ENCODE measurements around the gene CCDC183.
A peak's percentile ranks its signal among the peaks of the same experiment; 100 is the strongest.

Gene CCDC183

GRCh38 chr9:136807281-136808074 lies 11.3 kb downstream of the CCDC183 start, which contains the start of gene RABL6:
Gene RABL6, plus strand, starts transcription at chr9:136807948. Its CDS starts 249 bp downstream, at chr9:136808197.
- Histone ChIP-seq H3K27ac (ENCODE audit: insufficient read depth, low read length, poor library complexity, severe bottlenecking) (peak within 1 kb of the TSS; percentile 89), H3K4me3 (ENCODE audit: insufficient read depth, low read depth, low read length, poor library complexity, severe bottlenecking) (peak within 1 kb of the TSS; percentile 80), H3K4me1 (ENCODE audit: control insufficient read depth, insufficient read depth, low read length, poor library complexity, severe bottlenecking) (peaks cover 21% of the 10 kb centered on the region), H3K27me3 (replicated peaks; ENCODE audit: control insufficient read depth, insufficient read depth, low read length, poor library complexity, severe bottlenecking) (no peaks in the 10 kb centered on the region), H3K36me3 (ENCODE audit: control insufficient read depth, insufficient read depth, low read length) (no peaks in the 10 kb centered on the region), H3K9me3 (ENCODE audit: control insufficient read depth, low read length) (no peaks in the 10 kb centered on the region)
- DNase-seq: peak; percentile 71 to 75 (median 74)

GRCh38 chr9:136808075-136808805 lies 12.1 kb downstream of the CCDC183 start:
- DNase-seq: peak in 2 of 3 donors; percentile 21 to 26
- Histone ChIP-seq H3K9me3 (ENCODE audit: control insufficient read depth, low read length) (no peaks in the 10 kb centered on the region), H3K36me3 (ENCODE audit: control insufficient read depth, insufficient read depth, low read length) (no peaks in the 10 kb centered on the region), H3K4me3 (ENCODE audit: insufficient read depth, low read depth, low read length, poor library complexity, severe bottlenecking) (peak overlapping the region; percentile 76), H3K27me3 (replicated peaks; ENCODE audit: control insufficient read depth, insufficient read depth, low read length, poor library complexity, severe bottlenecking) (no peaks in the 10 kb centered on the region), H3K4me1 (ENCODE audit: control insufficient read depth, insufficient read depth, low read length, poor library complexity, severe bottlenecking) (peaks cover 21% of the 10 kb centered on the region), H3K27ac (ENCODE audit: insufficient read depth, low read length, poor library complexity, severe bottlenecking) (peak overlapping the region; percentile 51)

- peak overlapping the region; percentile 76 for H3K4me3 ChIP-seq (ENCODE audit: insufficient read depth, low read depth, low read length, poor library complexity, severe bottlenecking)
- no peaks in the 10 kb centered on the region for H3K9me3 ChIP-seq (ENCODE audit: control insufficient read depth, low read length)
- no peaks in the 10 kb centered on the region for H3K27me3 ChIP-seq (replicated peaks; ENCODE audit: control insufficient read depth, insufficient read depth, low read length, poor library complexity, severe bottlenecking)
- no peak for DNase-seq
- peaks cover 21% of the 10 kb centered on the region for H3K4me1 ChIP-seq (ENCODE audit: control insufficient read depth, insufficient read depth, low read length, poor library complexity, severe bottlenecking)
- no peak overlapping the region for H3K27ac ChIP-seq (ENCODE audit: insufficient read depth, low read length, poor library complexity, severe bottlenecking)
- H3K36me3 ChIP-seq (ENCODE audit: control insufficient read depth, insufficient read depth, low read length): no peaks in the 10 kb centered on the region
Measured at GRCh38 chr9:136808806-136809158, 12.6 kb downstream of the CCDC183 start.

GRCh38 chr9:136814725-136815421 lies 18.7 kb downstream of the CCDC183 start:
- H3K4me3 ChIP-seq (ENCODE audit: insufficient read depth, low read depth, low read length, poor library complexity, severe bottlenecking): no peak overlapping the region
- DNase-seq: no peak
- H3K36me3 ChIP-seq (ENCODE audit: control insufficient read depth, insufficient read depth, low read length): no peaks in the 10 kb centered on the region
- no peak overlapping the region for H3K27ac ChIP-seq (ENCODE audit: insufficient read depth, low read length, poor library complexity, severe bottlenecking)
- no peaks in the 10 kb centered on the region for H3K27me3 ChIP-seq (replicated peaks; ENCODE audit: control insufficient read depth, insufficient read depth, low read length, poor library complexity, severe bottlenecking)
- no peaks in the 10 kb centered on the region for H3K9me3 ChIP-seq (ENCODE audit: control insufficient read depth, low read length)
- H3K4me1 ChIP-seq (ENCODE audit: control insufficient read depth, insufficient read depth, low read length, poor library complexity, severe bottlenecking): peaks cover under 1% of the 10 kb centered on the region

- no peak overlapping the region for H3K27ac ChIP-seq (ENCODE audit: insufficient read depth, low read length, poor library complexity, severe bottlenecking)
- no peaks in the 10 kb centered on the region for H3K9me3 ChIP-seq (ENCODE audit: control insufficient read depth, low read length)
- H3K4me1 ChIP-seq (ENCODE audit: control insufficient read depth, insufficient read depth, low read length, poor library complexity, severe bottlenecking): no peaks in the 10 kb centered on the region
- no peaks in the 10 kb centered on the region for H3K27me3 ChIP-seq (replicated peaks; ENCODE audit: control insufficient read depth, insufficient read depth, low read length, poor library complexity, severe bottlenecking)
- DNase-seq: no peak
- H3K36me3 ChIP-seq (ENCODE audit: control insufficient read depth, insufficient read depth, low read length): no peaks in the 10 kb centered on the region
- H3K4me3 ChIP-seq (ENCODE audit: insufficient read depth, low read depth, low read length, poor library complexity, severe bottlenecking): no peak overlapping the region
Measured at GRCh38 chr9:136815422-136815782, 19.3 kb downstream of the CCDC183 start.

- H3K4me1 ChIP-seq (ENCODE audit: control insufficient read depth, insufficient read depth, low read length, poor library complexity, severe bottlenecking): no peaks in the 10 kb centered on the region
- no peak for DNase-seq
- H3K27ac ChIP-seq (ENCODE audit: insufficient read depth, low read length, poor library complexity, severe bottlenecking): no peak overlapping the region
- H3K27me3 ChIP-seq (replicated peaks; ENCODE audit: control insufficient read depth, insufficient read depth, low read length, poor library complexity, severe bottlenecking): no peaks in the 10 kb centered on the region
- no peaks in the 10 kb centered on the region for H3K9me3 ChIP-seq (ENCODE audit: control insufficient read depth, low read length)
- peaks cover 22% of the 10 kb centered on the region for H3K36me3 ChIP-seq (ENCODE audit: control insufficient read depth, insufficient read depth, low read length)
- no peak overlapping the region for H3K4me3 ChIP-seq (ENCODE audit: insufficient read depth, low read depth, low read length, poor library complexity, severe bottlenecking)
Measured at GRCh38 chr9:136820971-136821825, 25.1 kb downstream of the CCDC183 start.

GRCh38 chr9:136821826-136822544 lies 25.8 kb downstream of the CCDC183 start:
- no peak overlapping the region for H3K4me3 ChIP-seq (ENCODE audit: insufficient read depth, low read depth, low read length, poor library complexity, severe bottlenecking)
- no peaks in the 10 kb centered on the region for H3K27me3 ChIP-seq (replicated peaks; ENCODE audit: control insufficient read depth, insufficient read depth, low read length, poor library complexity, severe bottlenecking)
- no peaks in the 10 kb centered on the region for H3K4me1 ChIP-seq (ENCODE audit: control insufficient read depth, insufficient read depth, low read length, poor library complexity, severe bottlenecking)
- DNase-seq: no peak
- H3K36me3 ChIP-seq (ENCODE audit: control insufficient read depth, insufficient read depth, low read length): peaks cover 28% of the 10 kb centered on the region
- H3K9me3 ChIP-seq (ENCODE audit: control insufficient read depth, low read length): no peaks in the 10 kb centered on the region
- H3K27ac ChIP-seq (ENCODE audit: insufficient read depth, low read length, poor library complexity, severe bottlenecking): no peak overlapping the region

GRCh38 chr9:136823136-136824046 lies 27.3 kb downstream of the CCDC183 start:
- Histone ChIP-seq H3K4me3 (ENCODE audit: insufficient read depth, low read depth, low read length, poor library complexity, severe bottlenecking) (no peak overlapping the region), H3K36me3 (ENCODE audit: control insufficient read depth, insufficient read depth, low read length) (peaks cover 28% of the 10 kb centered on the region), H3K9me3 (ENCODE audit: control insufficient read depth, low read length) (no peaks in the 10 kb centered on the region), H3K4me1 (ENCODE audit: control insufficient read depth, insufficient read depth, low read length, poor library complexity, severe bottlenecking) (no peaks in the 10 kb centered on the region), H3K27me3 (replicated peaks; ENCODE audit: control insufficient read depth, insufficient read depth, low read length, poor library complexity, severe bottlenecking) (no peaks in the 10 kb centered on the region), H3K27ac (ENCODE audit: insufficient read depth, low read length, poor library complexity, severe bottlenecking) (no peak overlapping the region)
- DNase-seq: no peak
